Right lung (tissue), 5 donors: ENCODE data around the gene SPATA3. TPM values are rescaled to one million over a fixed set of nuclear protein-coding genes. Genes with fewer than 3 reads are reported as not detected.
"Not testable (repeated sequence)": the region's sequence is repeated elsewhere in the genome, so short reads cannot be mapped to it uniquely, and the experiment has no call there.

Experiments used
- DNase-seq, 2 donors: peaks; one replicate each; pipeline ENCODE4 v3.0.0-alpha.2; 2013
- polyA plus RNA-seq, 5 donors: library from polyadenylated mRNA; unstranded; fragments of 120-200 nt; gene quantifications; one replicate each; pipeline versions ENCODE4 v1.2.1 to v1.2.3, GENCODE V29; 2013; ENCODE audit warnings: inconsistent platforms in 1 of 5, low replicate concordance in 1 of 5; ENCODE audit not compliant: insufficient read length in 5 of 5, insufficient read depth in 1 of 5

Gene SPATA3
- polyA plus RNA-seq, 5 donors, result not detected

- DNase-seq, result no peak
Measured at GRCh38 chr2:230991598-230991997, 4.3 kb upstream of the SPATA3 start.

- no peak for DNase-seq
Measured at GRCh38 chr2:230996661-230997060, 740 bp downstream of the SPATA3 start.

DNA sequence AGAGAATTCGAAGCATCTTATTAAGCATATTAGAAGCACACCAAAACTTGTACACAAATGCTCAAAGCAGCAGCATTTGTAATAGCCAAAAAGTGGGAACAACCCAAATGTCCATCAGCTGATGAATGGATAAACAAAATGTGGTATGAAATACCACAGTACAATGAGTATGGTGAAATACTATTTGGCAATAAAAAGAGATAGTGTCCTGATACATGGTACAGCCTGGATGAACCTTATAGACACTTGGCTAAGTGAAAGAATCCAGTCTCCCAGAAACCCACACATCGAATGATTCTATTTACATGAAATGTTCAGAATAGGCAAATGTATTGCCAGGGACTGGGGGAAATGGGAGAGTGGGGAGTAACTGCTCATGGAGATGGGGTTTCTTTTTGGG lies 3.0 kb downstream of the SPATA3 start:
- DNase-seq, result no peak

GRCh38 chr2:230999477-230999876 lies 3.6 kb downstream of the SPATA3 start:
- no peak for DNase-seq

GRCh38 chr2:231000211-231000904 lies 4.4 kb downstream of the SPATA3 start:
- DNase-seq, result no peak

- DNase-seq, result no peak
Measured at GRCh38 chr2:231001036-231001435, 5.1 kb downstream of the SPATA3 start.

GRCh38 chr2:231001921-231002320 lies 6.0 kb downstream of the SPATA3 start:
- DNase-seq, result no peak

DNA sequence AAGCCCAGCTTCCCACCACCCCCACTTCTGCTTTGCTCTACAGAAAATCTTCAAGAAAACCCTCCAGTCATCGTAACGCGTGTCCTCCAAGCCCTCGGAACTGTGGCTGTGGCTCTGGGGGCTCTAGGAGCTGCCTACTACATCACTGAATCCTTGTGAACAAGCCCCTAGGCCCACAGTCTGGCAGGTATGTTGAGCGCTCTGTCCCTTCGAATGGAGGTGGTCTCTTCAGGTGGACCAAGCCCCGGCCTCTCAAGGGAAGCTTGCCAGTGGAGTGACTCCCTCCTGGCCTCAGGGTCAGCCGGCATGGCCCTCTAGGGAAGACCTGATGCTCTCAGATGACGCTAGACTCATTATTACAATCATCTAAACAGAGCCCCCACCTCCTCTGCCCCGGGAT lies 6.7 kb downstream of the SPATA3 start:
- DNase-seq, result no peak

- no peak for DNase-seq
Measured at GRCh38 chr2:231003186-231003585, 7.3 kb downstream of the SPATA3 start.

DNA sequence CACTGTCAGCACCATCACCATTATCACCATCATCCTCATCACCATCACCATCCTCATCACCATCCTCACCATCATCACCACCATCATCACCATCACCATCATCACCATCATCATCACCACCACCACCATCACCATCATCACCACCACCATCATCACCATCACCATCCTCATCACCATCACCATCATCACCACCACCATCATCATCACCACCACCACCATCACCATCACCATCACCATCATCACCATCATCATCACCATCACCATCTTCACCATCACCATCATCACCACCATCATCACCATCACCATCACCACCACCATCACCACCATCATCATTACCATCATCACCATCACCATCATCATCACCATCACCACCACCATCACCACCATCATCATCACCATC lies 9.0 kb downstream of the SPATA3 start:
- DNase-seq, result not testable (repeated sequence)

- no peak for DNase-seq
Measured at GRCh38 chr2:231007286-231008098, 11.6 kb downstream of the SPATA3 start.

GRCh38 chr2:231008131-231008530 lies 12.2 kb downstream of the SPATA3 start:
- DNase-seq, result no peak

GRCh38 chr2:231009236-231009919 lies 13.5 kb downstream of the SPATA3 start:
- no peak for DNase-seq

DNA sequence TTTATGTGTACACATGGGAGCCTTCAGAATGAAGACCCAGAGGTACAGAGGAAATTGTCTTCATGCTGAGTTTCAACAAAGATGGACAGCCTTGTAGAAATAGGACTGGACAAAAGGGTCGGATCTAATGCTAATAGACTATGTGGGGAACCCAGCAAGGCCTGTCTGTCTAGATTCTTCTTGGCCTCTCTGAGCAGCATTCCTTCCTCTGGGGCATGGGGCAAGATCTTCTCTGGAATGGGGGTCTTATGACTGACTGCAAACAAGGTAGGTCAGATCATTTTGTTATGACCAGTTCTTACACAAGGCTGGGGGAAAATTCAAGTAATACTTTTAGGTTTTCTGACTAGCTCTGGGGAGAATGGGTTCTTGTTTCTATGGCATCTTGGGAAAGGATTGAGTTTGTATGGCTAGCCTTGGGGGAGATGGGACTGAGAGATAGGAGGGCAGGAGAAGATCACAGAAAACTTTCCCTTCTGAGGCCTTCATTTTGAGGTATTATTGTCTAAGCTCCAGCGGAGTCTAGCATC lies 14.3 kb downstream of the SPATA3 start:
- DNase-seq, result no peak

- DNase-seq, result no peak
Measured at GRCh38 chr2:231011526-231011925, 15.6 kb downstream of the SPATA3 start.

DNA sequence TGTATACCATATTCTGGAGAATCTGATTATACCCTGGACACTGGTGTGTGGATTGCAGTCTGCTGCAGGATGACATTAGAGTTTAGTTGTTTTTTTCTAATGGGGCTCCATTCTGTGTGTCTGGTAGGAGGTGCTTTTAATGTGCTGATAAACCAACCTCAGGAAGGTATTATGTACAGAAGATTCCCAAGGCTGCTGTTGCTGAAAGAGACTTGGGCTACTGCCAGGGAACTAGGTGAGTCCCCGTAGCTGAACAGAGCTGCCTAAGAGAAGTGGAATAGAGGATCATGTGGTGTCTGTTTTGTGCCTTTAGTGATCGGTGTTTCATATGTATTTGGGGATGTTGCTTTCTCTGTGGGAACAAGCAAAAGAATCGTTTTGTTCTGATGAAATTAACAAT lies 16.5 kb downstream of the SPATA3 start:
- DNase-seq, result no peak

DNA sequence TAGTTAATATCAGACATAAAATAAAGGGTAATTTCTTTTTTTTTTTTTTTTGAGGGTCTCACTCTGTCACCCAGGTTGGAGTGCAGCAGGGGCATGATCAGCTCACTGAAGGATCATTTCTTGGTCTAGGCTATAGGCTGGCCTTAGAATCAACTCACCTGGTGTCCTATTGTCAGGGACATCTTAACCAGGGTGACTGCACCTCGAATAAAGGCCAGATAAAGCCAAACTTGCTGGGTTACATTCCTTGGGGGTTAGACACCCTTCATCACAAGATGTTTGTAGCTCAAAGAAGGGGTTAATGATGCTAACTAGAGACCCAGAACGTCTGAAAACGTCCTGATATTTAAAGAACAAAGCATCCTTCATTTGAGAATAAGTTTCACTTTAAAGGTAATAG lies 17.9 kb downstream of the SPATA3 start:
- no peak for DNase-seq

- no peak for DNase-seq
Measured at GRCh38 chr2:231015478-231015877, 19.6 kb downstream of the SPATA3 start.

GRCh38 chr2:231015926-231016325 lies 20.0 kb downstream of the SPATA3 start:
- no peak for DNase-seq

- no peak for DNase-seq
Measured at GRCh38 chr2:231016566-231017230, 20.8 kb downstream of the SPATA3 start.

- DNase-seq, result no peak
Measured at GRCh38 chr2:231017231-231017598, 21.3 kb downstream of the SPATA3 start.

DNA sequence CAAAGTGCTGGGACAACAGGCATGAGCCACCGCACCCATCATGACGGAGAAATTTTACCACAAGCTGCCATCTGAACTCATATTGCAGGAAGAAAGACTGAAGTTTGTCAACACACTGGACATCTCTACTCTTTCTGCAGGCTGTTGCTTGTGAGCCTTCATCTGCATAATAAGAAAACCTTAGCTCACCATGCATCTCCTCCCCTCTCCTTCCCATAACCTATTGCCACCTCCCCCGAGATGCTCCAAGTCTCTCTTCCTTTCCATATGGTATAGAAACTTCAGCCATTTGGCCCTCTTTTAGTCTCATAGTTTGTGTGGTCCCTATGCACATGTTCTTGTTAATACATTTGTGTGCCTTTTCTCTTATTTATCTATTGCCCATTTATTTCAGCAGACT lies 22.3 kb downstream of the SPATA3 start:
- no peak for DNase-seq
